HCT116 (cell line): ENCODE data around the gene SGTB. TPM values are rescaled to one million over a fixed set of nuclear protein-coding genes. Genes with fewer than 3 reads are reported as not detected.

Source experiments
- ATAC-seq: fragments of 200-7000 bp; cut with Tn5 transposase; 2 replicates; pipeline ENCODE4 v1.9.1; 2020; ENCODE audit warnings: mild to moderate bottlenecking, moderate library complexity
- BruUV-seq: library from RNA; stranded (reverse); fragments of 400-500 nt; replicated peaks from 2 replicates; lab custom pipeline; 2021; lab: Mats Ljungman, UMichigan
- CTCF ChIA-PET: fragments of 300-600 bp; sonication (Branson Sonifier 250); formaldehyde crosslinking; loops from one replicate; lab custom pipeline; 2021; ENCODE audit warnings: antibody characterized with exemption; lab: Charles Lee
- POLR2A ChIA-PET: fragments of 300-600, 350-600 bp; sonication (Branson Sonifier 250); formaldehyde crosslinking; loops from one replicate; lab custom pipeline; 2021; ENCODE audit warnings: antibody characterized with exemption; lab: Charles Lee
- RAD21 ChIA-PET, 2 experiments: fragments of 300-600 bp; sonication (Branson Sonifier 250); formaldehyde crosslinking; loops; one replicate each; lab custom pipeline; 2023; ENCODE audit warnings: low total read pairs in 2 of 2; ENCODE audit not compliant: uncharacterized antibody in 2 of 2, unreplicated experiment in 2 of 2, low non-redundant PET in 1 of 2; lab: Charles Lee
- DNase-seq: peaks from one replicate; pipeline ENCODE4 v3.0.0-alpha.2; 2010; ENCODE audit warnings: low read depth, low spot score
- H2AFZ ChIP-seq: fragments of 200-600 bp; shearing (Covaris generic), sonication (generic); 2 replicates; pipeline ENCODE4 v1.6.1; 2017; ENCODE audit warnings: low read depth, mixed run types, mixed read lengths, antibody characterized with exemption, low read length; ENCODE audit not compliant: poor library complexity, severe bottlenecking
- H3K27ac ChIP-seq: 2 replicates; pipeline ENCODE4 v1.5.1; 2012; ENCODE audit warnings: low read depth, low read length
- H3K27me3 ChIP-seq: fragments of 200-600 bp; sonication (generic); 2 replicates; pipeline ENCODE4 v1.6.1; 2016; ENCODE audit warnings: mixed run types, low read length, mixed read lengths; ENCODE audit not compliant: insufficient read depth
- H3K36me3 ChIP-seq, 2 experiments: fragments of 200-500 bp in 1 of 2; fragments of 200-600 bp in 1 of 2; sonication (Bioruptor generic) in 1 of 2; sonication (generic) in 1 of 2; 2 replicates each; pipeline versions ENCODE4 v1.5.1 to v1.6.1; 2014 to 2016; ENCODE audit warnings: low read length in 2 of 2, inconsistent platforms in 1 of 2, mixed read lengths in 1 of 2, mixed run types in 1 of 2; ENCODE audit not compliant: insufficient read depth in 2 of 2, control insufficient read depth in 1 of 2
- H3K4me1 ChIP-seq, 2 experiments: fragments of 200-600 bp in 1 of 2; sonication (generic) in 1 of 2; 2 replicates each; pipeline versions ENCODE4 v1.5.1 to v1.6.1; 2012 to 2017; ENCODE audit warnings: low read length in 2 of 2, inconsistent platforms in 1 of 2, mild to moderate bottlenecking in 1 of 2, mixed read lengths in 1 of 2, mixed run types in 1 of 2, moderate library complexity in 1 of 2; ENCODE audit not compliant: insufficient read depth in 2 of 2, control insufficient read depth in 1 of 2
- H3K4me2 ChIP-seq: fragments of 200-600 bp; sonication (generic); 2 replicates; pipeline ENCODE4 v1.6.1; 2017; ENCODE audit warnings: mixed run types, low read length, mixed read lengths
- H3K4me3 ChIP-seq, 2 experiments: fragments of 200-600 bp in 1 of 2; sonication (generic) in 1 of 2; replicated peaks in 1 of 2; 2 replicates each; pipeline ENCODE4 v1.5.1; 2011 to 2016; ENCODE audit warnings: low read length in 2 of 2, control low read depth in 1 of 2, low read depth in 1 of 2, mild to moderate bottlenecking in 1 of 2, mixed read lengths in 1 of 2, mixed run types in 1 of 2
- H3K79me2 ChIP-seq: fragments of 200-600 bp; sonication (generic); 2 replicates; pipeline ENCODE4 v1.6.1; 2017; ENCODE audit warnings: mild to moderate bottlenecking, mixed run types, low read length, moderate library complexity, mixed read lengths; ENCODE audit not compliant: insufficient read depth
- H3K9ac ChIP-seq: fragments of 200-600 bp; sonication (generic); 2 replicates; pipeline ENCODE4 v1.6.1; 2016; ENCODE audit warnings: low read length, mixed read lengths
- H3K9me2 ChIP-seq: fragments of 200-600 bp; sonication (generic), shearing (Covaris generic); 2 replicates; pipeline ENCODE4 v1.6.1; 2017; ENCODE audit warnings: mixed run types, mild to moderate bottlenecking, moderate library complexity; ENCODE audit not compliant: insufficient read depth
- H3K9me3 ChIP-seq, 2 experiments: fragments of 200-500 bp in 1 of 2; fragments of 200-600 bp in 1 of 2; sonication (Bioruptor generic) in 1 of 2; sonication (generic) in 1 of 2; 2 replicates each; pipeline ENCODE4 v1.6.1; 2014 to 2017; ENCODE audit warnings: low read length in 2 of 2, mixed read lengths in 2 of 2, inconsistent platforms in 1 of 2, low read depth in 1 of 2, mild to moderate bottlenecking in 1 of 2, mixed run types in 1 of 2, moderate library complexity in 1 of 2; ENCODE audit not compliant: control insufficient read depth in 1 of 2, insufficient read depth in 1 of 2
- H4K20me1 ChIP-seq: fragments of 200-600 bp; sonication (generic), shearing (Covaris generic); 2 replicates; pipeline ENCODE4 v1.6.1; 2017; ENCODE audit warnings: mixed run types, mild to moderate bottlenecking, moderate library complexity; ENCODE audit not compliant: insufficient read depth
- CBX3 ChIP-seq: IDR thresholded peaks from 2 replicates; pipeline ENCODE4 v1.6.1; 2012; ENCODE audit warnings: low read depth
- EGR1 ChIP-seq: IDR thresholded peaks from 2 replicates; pipeline ENCODE4 v1.6.1; 2012; ENCODE audit warnings: low read depth
- EZH2phosphoT487 ChIP-seq: fragments of 200-600 bp; IDR thresholded peaks from 2 replicates; pipeline ENCODE4 v1.6.1; 2018; ENCODE audit warnings: antibody characterized with exemption, borderline replicate concordance
- JUND ChIP-seq: IDR thresholded peaks from 2 replicates; pipeline ENCODE4 v1.6.1; 2012
- POLR2AphosphoS5 ChIP-seq: IDR thresholded peaks from 2 replicates; pipeline ENCODE4 v1.6.1; 2011; ENCODE audit warnings: mild to moderate bottlenecking, low read depth, low read length, moderate library complexity
- RAD21 ChIP-seq: IDR thresholded peaks from 2 replicates; pipeline ENCODE4 v1.6.1; 2012; ENCODE audit warnings: low read depth, mild to moderate bottlenecking
- SIN3A ChIP-seq: IDR thresholded peaks from 2 replicates; pipeline ENCODE4 v1.6.1; 2012; ENCODE audit warnings: low read depth
- SP1 ChIP-seq: IDR thresholded peaks from 2 replicates; pipeline ENCODE4 v1.6.1; 2012; ENCODE audit warnings: low read depth
- ZNF274 ChIP-seq: fragments of 200-500 bp; sonication (Bioruptor generic); IDR thresholded peaks from 2 replicates; pipeline ENCODE4 v1.6.1; 2014; ENCODE audit warnings: mild to moderate bottlenecking, low read depth, low read length, inconsistent platforms
- intact Hi-C: fragments of 100-400 bp; cut with micrococcal nuclease; formaldehyde crosslinking; loops from 2 replicates; pipeline ENCODE4 v1.10.0; 2022
- total RNA-seq: library from RNA; stranded (reverse); gene quantifications from one replicate; pipeline ENCODE4 v1.2.1, GENCODE V29; 2021; ENCODE audit not compliant: unreplicated experiment
- TF ChIP-seq, protein P1 (sequence below), 3 experiments: fragments of 200-600 bp in 1 of 3; sonication (generic) in 1 of 3; IDR thresholded peaks in 2 of 3; conservative IDR thresholded peaks in 1 of 3; 2 replicates each; pipeline ENCODE4 v1.5.1; 2012 to 2017; ENCODE audit warnings: low read depth in 2 of 3, low read length in 2 of 3, antibody characterized with exemption in 1 of 3, borderline replicate concordance in 1 of 3, control low read depth in 1 of 3, mild to moderate bottlenecking in 1 of 3, mixed read lengths in 1 of 3, mixed run types in 1 of 3, moderate library complexity in 1 of 3; ENCODE audit not compliant: insufficient read depth in 1 of 3
- TF ChIP-seq, protein P2 (sequence below): IDR thresholded peaks from 2 replicates; pipeline ENCODE4 v1.6.1; 2012
- TF ChIP-seq, protein P3 (sequence below): IDR thresholded peaks from 2 replicates; pipeline ENCODE4 v1.6.1; 2012; ENCODE audit warnings: low read depth

The SGTB gene
- total RNA-seq, 1 experiment from 2014 or later, result 12.6 TPM

DNA sequence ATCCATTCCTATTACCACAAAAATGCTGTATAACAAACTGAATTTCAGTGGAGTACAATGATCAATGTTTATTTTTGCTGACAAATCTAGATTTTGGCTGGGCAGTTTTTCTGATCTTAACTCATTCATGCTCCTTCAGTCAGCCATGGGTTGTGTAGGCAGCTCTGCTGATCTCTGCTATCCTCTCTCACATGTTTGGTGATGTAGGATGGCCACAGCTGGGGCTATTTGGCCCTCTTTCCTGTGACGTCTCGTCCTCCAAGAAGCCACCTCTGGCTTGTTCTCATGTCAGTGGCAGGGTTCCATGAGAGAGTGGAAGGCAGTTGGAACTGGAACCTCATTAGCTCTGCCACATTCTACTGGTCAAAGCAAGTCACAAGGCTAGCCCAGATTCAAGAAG is 9.0 kb upstream of the SGTB start:
- Histone ChIP-seq H3K4me3 (no peak overlapping the region), H3K4me2 (no peak overlapping the region), H3K9me3 (no peaks in the 10 kb centered on the region), H3K27me3 (no peaks in the 10 kb centered on the region), H3K4me1 (peaks cover 0 to 7% of the 10 kb centered on the region in 2 experiments; a peak in 1 of 4 replicates), H3K9me2 (no peaks in the 10 kb centered on the region), H3K36me3 (no peaks in the 10 kb centered on the region), H3K9ac (no peak overlapping the region), H4K20me1 (no peaks in the 10 kb centered on the region), H3K27ac (no peak overlapping the region), H3K79me2 (peaks cover 72% of the 10 kb centered on the region)
- no peak for DNase-seq
- ChIA-PET CTCF (no interaction called here), POLR2A (no interaction called here)
- BruUV-seq, result no TSS peak
- intact Hi-C loops, result no loop called here
- TF ChIP-seq EZH2phosphoT487, result no peak
- TF ChIP-seq POLR2AphosphoS5, result no peak
- no peak for TF ChIP-seq EGR1
- TF ChIP-seq, all 23 proteins: peak for 0
- no peak for ATAC-seq
- no peak overlapping the region for H2AFZ ChIP-seq
- RAD21 ChIA-PET, result no interaction called here

DNA sequence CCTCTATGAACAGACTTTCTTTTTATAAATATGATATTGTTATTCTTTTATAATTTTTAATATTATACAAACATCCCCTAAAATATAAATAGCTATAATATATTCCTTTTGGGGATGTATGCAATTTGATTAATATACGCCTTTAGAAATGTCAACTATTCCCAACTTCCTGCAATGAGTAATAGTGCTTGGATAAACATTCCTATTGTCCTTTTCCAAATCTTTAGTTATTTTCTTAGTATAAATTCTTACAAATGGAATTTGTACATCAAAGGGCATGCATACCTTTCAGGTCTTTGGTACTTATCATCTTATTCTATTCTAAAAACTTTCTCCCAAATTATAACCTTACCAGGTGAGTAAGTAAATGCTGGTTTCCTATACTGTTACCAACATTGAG is 6.3 kb upstream of the SGTB start:
- CTCF ChIA-PET, result no interaction called here
- H3K4me2 ChIP-seq, result no peak overlapping the region

More for the DNA sequence above, 6.3 kb upstream of the SGTB start:
- Histone ChIP-seq H2AFZ (no peak overlapping the region), H3K9ac (no peak overlapping the region), H3K27ac (no peak overlapping the region), H3K36me3 (no peaks in the 10 kb centered on the region), H3K79me2 (peaks cover 82% of the 10 kb centered on the region), H3K4me3 (no peak overlapping the region), H3K9me2 (no peaks in the 10 kb centered on the region), H3K4me1 (peaks cover 5 to 19% of the 10 kb centered on the region in 2 experiments; a peak in 3 of 4 replicates), H3K27me3 (no peaks in the 10 kb centered on the region)
- no peak for ATAC-seq
- DNase-seq, result no peak
- no TSS peak for BruUV-seq
- RAD21 ChIA-PET, result no interaction called here
- intact Hi-C loops, result no loop called here
- TF ChIP-seq, protein P1, sequence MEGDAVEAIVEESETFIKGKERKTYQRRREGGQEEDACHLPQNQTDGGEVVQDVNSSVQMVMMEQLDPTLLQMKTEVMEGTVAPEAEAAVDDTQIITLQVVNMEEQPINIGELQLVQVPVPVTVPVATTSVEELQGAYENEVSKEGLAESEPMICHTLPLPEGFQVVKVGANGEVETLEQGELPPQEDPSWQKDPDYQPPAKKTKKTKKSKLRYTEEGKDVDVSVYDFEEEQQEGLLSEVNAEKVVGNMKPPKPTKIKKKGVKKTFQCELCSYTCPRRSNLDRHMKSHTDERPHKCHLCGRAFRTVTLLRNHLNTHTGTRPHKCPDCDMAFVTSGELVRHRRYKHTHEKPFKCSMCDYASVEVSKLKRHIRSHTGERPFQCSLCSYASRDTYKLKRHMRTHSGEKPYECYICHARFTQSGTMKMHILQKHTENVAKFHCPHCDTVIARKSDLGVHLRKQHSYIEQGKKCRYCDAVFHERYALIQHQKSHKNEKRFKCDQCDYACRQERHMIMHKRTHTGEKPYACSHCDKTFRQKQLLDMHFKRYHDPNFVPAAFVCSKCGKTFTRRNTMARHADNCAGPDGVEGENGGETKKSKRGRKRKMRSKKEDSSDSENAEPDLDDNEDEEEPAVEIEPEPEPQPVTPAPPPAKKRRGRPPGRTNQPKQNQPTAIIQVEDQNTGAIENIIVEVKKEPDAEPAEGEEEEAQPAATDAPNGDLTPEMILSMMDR (IDR thresholded peaks at IDR 0.05 in 2 of 3, conservative IDR thresholded peaks at IDR 0.05 in 1 of 3; ENCODE audit: borderline replicate concordance in 1 of 3, insufficient read depth in 1 of 3, low read depth in 2 of 3, low read length in 2 of 3), result no peak
- no peak for TF ChIP-seq RAD21
- TF ChIP-seq, protein P2, sequence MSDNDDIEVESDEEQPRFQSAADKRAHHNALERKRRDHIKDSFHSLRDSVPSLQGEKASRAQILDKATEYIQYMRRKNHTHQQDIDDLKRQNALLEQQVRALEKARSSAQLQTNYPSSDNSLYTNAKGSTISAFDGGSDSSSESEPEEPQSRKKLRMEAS, result no peak
- TF ChIP-seq, protein P3, sequence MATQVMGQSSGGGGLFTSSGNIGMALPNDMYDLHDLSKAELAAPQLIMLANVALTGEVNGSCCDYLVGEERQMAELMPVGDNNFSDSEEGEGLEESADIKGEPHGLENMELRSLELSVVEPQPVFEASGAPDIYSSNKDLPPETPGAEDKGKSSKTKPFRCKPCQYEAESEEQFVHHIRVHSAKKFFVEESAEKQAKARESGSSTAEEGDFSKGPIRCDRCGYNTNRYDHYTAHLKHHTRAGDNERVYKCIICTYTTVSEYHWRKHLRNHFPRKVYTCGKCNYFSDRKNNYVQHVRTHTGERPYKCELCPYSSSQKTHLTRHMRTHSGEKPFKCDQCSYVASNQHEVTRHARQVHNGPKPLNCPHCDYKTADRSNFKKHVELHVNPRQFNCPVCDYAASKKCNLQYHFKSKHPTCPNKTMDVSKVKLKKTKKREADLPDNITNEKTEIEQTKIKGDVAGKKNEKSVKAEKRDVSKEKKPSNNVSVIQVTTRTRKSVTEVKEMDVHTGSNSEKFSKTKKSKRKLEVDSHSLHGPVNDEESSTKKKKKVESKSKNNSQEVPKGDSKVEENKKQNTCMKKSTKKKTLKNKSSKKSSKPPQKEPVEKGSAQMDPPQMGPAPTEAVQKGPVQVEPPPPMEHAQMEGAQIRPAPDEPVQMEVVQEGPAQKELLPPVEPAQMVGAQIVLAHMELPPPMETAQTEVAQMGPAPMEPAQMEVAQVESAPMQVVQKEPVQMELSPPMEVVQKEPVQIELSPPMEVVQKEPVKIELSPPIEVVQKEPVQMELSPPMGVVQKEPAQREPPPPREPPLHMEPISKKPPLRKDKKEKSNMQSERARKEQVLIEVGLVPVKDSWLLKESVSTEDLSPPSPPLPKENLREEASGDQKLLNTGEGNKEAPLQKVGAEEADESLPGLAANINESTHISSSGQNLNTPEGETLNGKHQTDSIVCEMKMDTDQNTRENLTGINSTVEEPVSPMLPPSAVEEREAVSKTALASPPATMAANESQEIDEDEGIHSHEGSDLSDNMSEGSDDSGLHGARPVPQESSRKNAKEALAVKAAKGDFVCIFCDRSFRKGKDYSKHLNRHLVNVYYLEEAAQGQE, result no peak
- TF ChIP-seq SIN3A, result no peak
- TF ChIP-seq ZNF274, result no peak
- no peak for TF ChIP-seq CBX3
- no peak for TF ChIP-seq JUND
- no peak for TF ChIP-seq EZH2phosphoT487
- TF ChIP-seq SP1, result no peak
- TF ChIP-seq, all 23 proteins: peak for 0
- POLR2A ChIA-PET, result no interaction called here
- H3K9me3 ChIP-seq, result no peaks in the 10 kb centered on the region
- no peaks in the 10 kb centered on the region for H4K20me1 ChIP-seq
